OCI-LY1 (cell line): ENCODE data around the gene RAD51B.
A peak's percentile ranks its signal among the peaks of the same experiment; 100 is the strongest.

Experiments
- H2AFZ ChIP-seq: fragments of 200-600 bp; sonication (generic), shearing (Covaris generic); 2 replicates; pipeline ENCODE4 v1.6.0; 2014; ENCODE audit warnings: antibody characterized with exemption, mild to moderate bottlenecking, low read length
- H3F3A ChIP-seq: fragments of 200-600 bp; sonication (generic), shearing (Covaris generic); 2 replicates; pipeline ENCODE4 v1.6.0; 2014; ENCODE audit warnings: mild to moderate bottlenecking, antibody characterized with exemption, low read length, moderate library complexity; ENCODE audit not compliant: insufficient read depth
- H3K27ac ChIP-seq: fragments of 200-600 bp; sonication (generic); 2 replicates; pipeline ENCODE4 v1.5.1; 2014; ENCODE audit warnings: low read length, mixed run types, mild to moderate bottlenecking, low read depth; ENCODE audit not compliant: poor library complexity, severe bottlenecking
- H3K27me3 ChIP-seq: fragments of 200-600 bp; sonication (generic); 2 replicates; pipeline ENCODE4 v1.6.0; 2014; ENCODE audit warnings: antibody characterized with exemption, mild to moderate bottlenecking, low read length, moderate library complexity; ENCODE audit not compliant: insufficient read depth
- H3K36me3 ChIP-seq: fragments of 200-600 bp; sonication (generic); 2 replicates; pipeline ENCODE4 v1.6.1; 2014; ENCODE audit warnings: mild to moderate bottlenecking, antibody characterized with exemption, low read length, moderate library complexity, mixed read lengths; ENCODE audit not compliant: insufficient read depth
- H3K4me1 ChIP-seq: fragments of 200-600 bp; sonication (generic); 2 replicates; pipeline ENCODE4 v1.5.1; 2014; ENCODE audit warnings: mild to moderate bottlenecking, low read length, moderate library complexity; ENCODE audit not compliant: insufficient read depth, severe bottlenecking
- H3K4me2 ChIP-seq: fragments of 200-600 bp; sonication (generic), shearing (Covaris generic); 2 replicates; pipeline ENCODE4 v1.6.1; 2014; ENCODE audit warnings: low read length
- H3K4me3 ChIP-seq: fragments of 200-600 bp; sonication (generic); 2 replicates; pipeline ENCODE4 v1.5.1; 2014; ENCODE audit warnings: low read length, low read depth, mild to moderate bottlenecking, mixed read lengths; ENCODE audit not compliant: poor library complexity, severe bottlenecking
- H3K79me2 ChIP-seq: fragments of 200-600 bp; shearing (Covaris generic); 2 replicates; pipeline ENCODE4 v1.6.1; 2016; ENCODE audit warnings: mixed run types, low read length, mixed read lengths; ENCODE audit not compliant: insufficient read depth
- H3K9ac ChIP-seq: fragments of 200-600 bp; sonication (generic), shearing (Covaris generic); 2 replicates; pipeline ENCODE4 v1.6.1; 2014; ENCODE audit warnings: mild to moderate bottlenecking, low read length, mixed read lengths
- H3K9me2 ChIP-seq: fragments of 200-600 bp; sonication (generic), shearing (Covaris generic); 2 replicates; pipeline ENCODE4 v1.6.1; 2014; ENCODE audit warnings: low read depth, mild to moderate bottlenecking, low read length, mixed read lengths
- H3K9me3 ChIP-seq: fragments of 200-600 bp; shearing (Covaris generic); 2 replicates; pipeline ENCODE4 v1.6.1; 2014; ENCODE audit warnings: low read length, mixed read lengths
- H4K20me1 ChIP-seq: fragments of 200-600 bp; sonication (generic), shearing (Covaris generic); 2 replicates; pipeline ENCODE4 v1.6.0; 2016; ENCODE audit warnings: mild to moderate bottlenecking, low read length; ENCODE audit not compliant: insufficient read depth
- EZH2 ChIP-seq: fragments of 200-600 bp; sonication (generic), shearing (Covaris generic); IDR thresholded peaks from 2 replicates; pipeline ENCODE4 v1.8.0; 2017; ENCODE audit warnings: borderline replicate concordance, mixed run types, mild to moderate bottlenecking, antibody characterized with exemption, low read length, moderate library complexity, mixed read lengths
- TF ChIP-seq, protein P1 (sequence below): fragments of 200-600 bp; sonication (generic), shearing (Covaris generic); IDR thresholded peaks from 2 replicates; pipeline ENCODE4 v1.5.1; 2017; ENCODE audit warnings: mild to moderate bottlenecking, antibody characterized with exemption, low read length, moderate library complexity, mixed read lengths

The RAD51B gene

DNA sequence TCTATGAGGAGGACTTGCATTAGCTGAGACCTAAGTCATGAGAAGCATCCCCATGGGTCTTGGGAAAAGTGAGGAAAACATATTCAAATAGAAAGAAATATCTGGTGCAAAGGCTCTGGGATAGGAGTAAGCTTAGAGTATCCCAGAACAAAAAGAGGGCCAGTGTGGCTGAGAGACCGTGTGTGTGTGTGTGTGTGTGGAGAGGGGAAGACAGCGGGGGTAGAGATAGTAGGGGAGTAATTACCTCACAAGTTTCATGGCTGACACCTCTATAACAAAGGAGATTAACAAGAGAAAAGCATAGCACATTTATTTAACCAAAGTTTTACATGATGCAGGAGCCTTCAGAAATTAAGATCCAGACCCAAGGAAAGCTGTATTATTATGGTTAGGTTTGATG lies 440.5 kb downstream of the RAD51B start:
- Histone ChIP-seq H3K4me1 (peaks cover 57% of the 10 kb centered on the region), H3K9ac (no peak overlapping the region)
- TF ChIP-seq, protein P1, sequence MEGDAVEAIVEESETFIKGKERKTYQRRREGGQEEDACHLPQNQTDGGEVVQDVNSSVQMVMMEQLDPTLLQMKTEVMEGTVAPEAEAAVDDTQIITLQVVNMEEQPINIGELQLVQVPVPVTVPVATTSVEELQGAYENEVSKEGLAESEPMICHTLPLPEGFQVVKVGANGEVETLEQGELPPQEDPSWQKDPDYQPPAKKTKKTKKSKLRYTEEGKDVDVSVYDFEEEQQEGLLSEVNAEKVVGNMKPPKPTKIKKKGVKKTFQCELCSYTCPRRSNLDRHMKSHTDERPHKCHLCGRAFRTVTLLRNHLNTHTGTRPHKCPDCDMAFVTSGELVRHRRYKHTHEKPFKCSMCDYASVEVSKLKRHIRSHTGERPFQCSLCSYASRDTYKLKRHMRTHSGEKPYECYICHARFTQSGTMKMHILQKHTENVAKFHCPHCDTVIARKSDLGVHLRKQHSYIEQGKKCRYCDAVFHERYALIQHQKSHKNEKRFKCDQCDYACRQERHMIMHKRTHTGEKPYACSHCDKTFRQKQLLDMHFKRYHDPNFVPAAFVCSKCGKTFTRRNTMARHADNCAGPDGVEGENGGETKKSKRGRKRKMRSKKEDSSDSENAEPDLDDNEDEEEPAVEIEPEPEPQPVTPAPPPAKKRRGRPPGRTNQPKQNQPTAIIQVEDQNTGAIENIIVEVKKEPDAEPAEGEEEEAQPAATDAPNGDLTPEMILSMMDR = no peak
- TF ChIP-seq EZH2 = no peak

DNA sequence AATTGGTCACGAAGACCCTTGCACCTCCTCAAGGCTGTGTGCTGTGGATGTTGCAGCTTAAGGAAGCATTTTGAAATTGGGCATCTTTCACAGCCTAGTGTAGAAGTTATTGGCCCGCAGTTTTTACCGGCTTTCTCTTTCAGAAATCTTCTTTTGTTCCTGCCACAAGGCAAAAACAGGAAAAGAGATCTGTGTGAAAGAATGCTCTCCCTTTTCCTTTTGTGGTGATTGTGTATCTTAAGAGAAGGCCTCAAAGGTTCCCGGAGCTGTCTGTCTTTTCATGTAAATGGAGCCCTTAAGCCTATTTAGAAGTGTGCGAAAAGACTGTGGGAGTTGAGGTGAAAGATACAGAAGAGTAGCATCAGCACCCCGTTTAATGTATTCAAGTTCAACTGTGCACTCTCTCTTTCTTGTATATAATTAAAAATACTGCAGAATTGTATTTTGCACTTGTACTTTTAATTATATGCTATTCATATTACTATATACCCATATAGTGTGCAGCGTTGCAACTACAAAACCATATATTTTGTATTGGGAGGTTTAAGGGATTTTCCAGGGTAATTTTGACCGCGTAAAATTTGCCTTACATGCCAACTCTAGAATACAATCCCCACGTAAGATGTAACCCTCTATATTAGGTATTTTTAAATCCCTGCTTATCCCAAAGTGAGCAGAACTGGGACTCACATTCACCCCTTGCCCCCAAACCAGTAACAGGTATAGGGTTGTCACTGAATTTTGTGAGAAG lies 441.7 kb downstream of the RAD51B start:
- Histone ChIP-seq H2AFZ (peak overlapping the region; percentile 32; the same call in 1 of the 2 replicates), H3K9ac (peak overlapping the region; percentile 30; the same call in 1 of the 2 replicates), H3F3A (no peaks in the 10 kb centered on the region), H3K27me3 (no peaks in the 10 kb centered on the region), H3K79me2 (no peaks in the 10 kb centered on the region), H3K27ac (peak overlapping the region; percentile 27), H3K4me1 (peaks cover 52% of the 10 kb centered on the region), H3K4me3 (no peak overlapping the region), H3K36me3 (no peaks in the 10 kb centered on the region), H3K9me3 (no peaks in the 10 kb centered on the region), H4K20me1 (no peaks in the 10 kb centered on the region), H3K4me2 (peak overlapping the region; percentile 35; the same call in 1 of the 2 replicates), H3K9me2 (no peaks in the 10 kb centered on the region)
- TF ChIP-seq, protein P1 = no peak
- no peak for TF ChIP-seq EZH2

More for the DNA sequence above, 440.5 kb downstream of the RAD51B start:
- Histone ChIP-seq H3K36me3 (no peaks in the 10 kb centered on the region), H3K9me3 (no peaks in the 10 kb centered on the region), H3K27me3 (no peaks in the 10 kb centered on the region), H3F3A (no peaks in the 10 kb centered on the region), H3K4me3 (no peak overlapping the region), H3K4me2 (no peak overlapping the region), H3K27ac (peak overlapping the region; percentile 27), H3K79me2 (no peaks in the 10 kb centered on the region), H2AFZ (no peak overlapping the region), H4K20me1 (no peaks in the 10 kb centered on the region), H3K9me2 (no peaks in the 10 kb centered on the region)

DNA sequence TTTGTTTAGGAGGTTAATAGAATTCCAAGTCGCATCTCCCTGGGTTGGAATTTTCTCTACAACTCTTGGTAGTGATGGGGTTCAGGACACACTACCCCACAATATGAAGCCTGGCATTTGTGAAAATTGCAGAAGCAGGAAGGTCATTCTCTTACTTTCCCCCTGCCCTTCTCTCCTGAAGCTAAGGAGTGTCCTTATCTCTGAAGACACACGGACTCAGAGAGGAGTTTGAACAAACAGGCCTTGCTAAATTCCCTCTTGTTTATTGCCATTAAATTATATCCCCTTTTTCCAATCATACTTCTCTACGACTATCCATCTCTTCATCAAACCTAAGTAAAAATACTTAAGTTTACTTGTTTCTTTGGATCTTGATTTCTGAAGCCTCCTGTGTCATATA lies 443.0 kb downstream of the RAD51B start:
- no peaks in the 10 kb centered on the region for H3K79me2 ChIP-seq
- H3K36me3 ChIP-seq = no peaks in the 10 kb centered on the region
- H3K27ac ChIP-seq = peak overlapping the region; percentile 4
- no peaks in the 10 kb centered on the region for H3K9me3 ChIP-seq
- H4K20me1 ChIP-seq = no peaks in the 10 kb centered on the region
- no peaks in the 10 kb centered on the region for H3K27me3 ChIP-seq
- H3K4me1 ChIP-seq = peaks cover 64% of the 10 kb centered on the region
- no peak overlapping the region for H3K4me2 ChIP-seq
- no peak overlapping the region for H3K4me3 ChIP-seq
- no peak overlapping the region for H2AFZ ChIP-seq
- TF ChIP-seq EZH2 = no peak
- TF ChIP-seq, protein P1 = no peak
- H3F3A ChIP-seq = peaks cover 10% of the 10 kb centered on the region
- no peaks in the 10 kb centered on the region for H3K9me2 ChIP-seq
- H3K9ac ChIP-seq = no peak overlapping the region
